H9 (cell line): ENCODE data around the gene MAN1A2. TPM values are rescaled to one million over a fixed set of nuclear protein-coding genes. Genes with fewer than 3 reads are reported as not detected.
"Not testable (repeated sequence)": the region's sequence is repeated elsewhere in the genome, so short reads cannot be mapped to it uniquely, and the experiment has no call there.

Experiments used
- DNase-seq: peaks from one replicate; pipeline ENCODE4 v3.0.0-alpha.2; 2017
- H2AFZ ChIP-seq: one replicate; pipeline ENCODE4 v1.6.1; 2013; ENCODE audit warnings: mild to moderate bottlenecking, low read length, control low read depth, moderate library complexity
- H2AK5ac ChIP-seq: 2 replicates; pipeline ENCODE4 v1.6.1; 2013; ENCODE audit warnings: low read length, control low read depth, mixed read lengths; ENCODE audit not compliant: insufficient read length
- H2BK120ac ChIP-seq: one replicate; pipeline ENCODE4 v1.6.1; 2013; ENCODE audit warnings: low read depth, mild to moderate bottlenecking, low read length, control low read depth, inconsistent platforms; ENCODE audit not compliant: poor library complexity, severe bottlenecking
- H2BK12ac ChIP-seq: 2 replicates; pipeline ENCODE4 v1.6.1; 2013; ENCODE audit warnings: low read length, control low read depth, mixed read lengths, low read depth; ENCODE audit not compliant: insufficient read length
- H2BK15ac ChIP-seq: 2 replicates; pipeline ENCODE4 v1.6.1; 2013; ENCODE audit warnings: low read depth, low read length, control low read depth
- H2BK20ac ChIP-seq: one replicate; pipeline ENCODE4 v1.6.1; 2013; ENCODE audit warnings: low read depth, mild to moderate bottlenecking, low read length, control low read depth, inconsistent platforms; ENCODE audit not compliant: poor library complexity, severe bottlenecking
- H2BK5ac ChIP-seq: 2 replicates; pipeline ENCODE4 v1.6.1; 2013; ENCODE audit warnings: low read length, control low read depth, mixed read lengths; ENCODE audit not compliant: insufficient read length
- H3K14ac ChIP-seq: 2 replicates; pipeline ENCODE4 v1.6.1; 2013; ENCODE audit warnings: low read length, control low read depth; ENCODE audit not compliant: insufficient read depth
- H3K18ac ChIP-seq: 2 replicates; pipeline ENCODE4 v1.6.1; 2013; ENCODE audit warnings: low read depth, mild to moderate bottlenecking, mixed read lengths, low read length, control low read depth; ENCODE audit not compliant: insufficient read length
- H3K23ac ChIP-seq: 2 replicates; pipeline ENCODE4 v1.6.1; 2013; ENCODE audit warnings: low read length, control low read depth, mixed read lengths, low read depth; ENCODE audit not compliant: insufficient read length
- H3K23me2 ChIP-seq: 2 replicates; pipeline ENCODE4 v1.6.1; 2013; ENCODE audit warnings: low read depth, mild to moderate bottlenecking, mixed read lengths, low read length, control low read depth; ENCODE audit not compliant: insufficient read length, poor library complexity, severe bottlenecking
- H3K27ac ChIP-seq: 2 replicates; pipeline ENCODE4 v1.5.1; 2013; ENCODE audit warnings: low read length, control low read depth, mixed read lengths, low read depth; ENCODE audit not compliant: insufficient read length
- H3K27me3 ChIP-seq: 2 replicates; pipeline ENCODE4 v1.6.1; 2013; ENCODE audit warnings: low read length, control low read depth, inconsistent platforms; ENCODE audit not compliant: insufficient read depth
- H3K4ac ChIP-seq: 2 replicates; pipeline ENCODE4 v1.6.1; 2013; ENCODE audit warnings: low read depth, mild to moderate bottlenecking, control low read depth, inconsistent platforms, low read length, moderate library complexity
- H3K4me1 ChIP-seq: 2 replicates; pipeline ENCODE4 v1.6.1; 2013; ENCODE audit warnings: low read length, control low read depth, inconsistent platforms; ENCODE audit not compliant: insufficient read depth
- H3K4me2 ChIP-seq: 2 replicates; pipeline ENCODE4 v1.6.1; 2013; ENCODE audit warnings: low read length, control low read depth, mixed read lengths; ENCODE audit not compliant: insufficient read length, insufficient read depth
- H3K56ac ChIP-seq: 2 replicates; pipeline ENCODE4 v1.6.1; 2013; ENCODE audit warnings: low read depth, mild to moderate bottlenecking, mixed read lengths, low read length, control low read depth; ENCODE audit not compliant: insufficient read length
- H3K79me1 ChIP-seq: 2 replicates; pipeline ENCODE4 v1.6.1; 2013; ENCODE audit warnings: low read depth, mild to moderate bottlenecking, moderate library complexity, low read length, control low read depth, inconsistent platforms; ENCODE audit not compliant: insufficient read depth, poor library complexity, severe bottlenecking
- H3K79me2 ChIP-seq: 2 replicates; pipeline ENCODE4 v1.6.1; 2013; ENCODE audit warnings: low read length, control low read depth, inconsistent platforms; ENCODE audit not compliant: insufficient read depth
- H3K9ac ChIP-seq: 2 replicates; pipeline ENCODE4 v1.6.1; 2013; ENCODE audit warnings: low read length, control low read depth, mixed read lengths; ENCODE audit not compliant: insufficient read length; ENCODE audit errors: extremely low read depth
- H3K9me3 ChIP-seq: one replicate; pipeline ENCODE4 v1.6.1; 2013; ENCODE audit warnings: low read depth, low read length, inconsistent platforms; ENCODE audit not compliant: control insufficient read depth
- H3T11ph ChIP-seq: one replicate; pipeline ENCODE4 v1.6.1; 2013; ENCODE audit warnings: mild to moderate bottlenecking, low read length, control low read depth, inconsistent platforms
- H4K20me1 ChIP-seq: one replicate; pipeline ENCODE4 v1.6.1; 2013; ENCODE audit not compliant: control insufficient read depth, insufficient read length, insufficient read depth
- H4K5ac ChIP-seq: 2 replicates; pipeline ENCODE4 v1.6.1; 2013; ENCODE audit warnings: low read depth, mild to moderate bottlenecking, mixed read lengths, low read length, control low read depth; ENCODE audit not compliant: insufficient read length
- H4K8ac ChIP-seq: replicated peaks from 2 replicates; pipeline ENCODE4 v1.6.1; 2013; ENCODE audit warnings: low read length, control low read depth, mixed read lengths, low read depth; ENCODE audit not compliant: insufficient read length
- H4K91ac ChIP-seq: 2 replicates; pipeline ENCODE4 v1.6.1; 2013; ENCODE audit warnings: low read depth, mild to moderate bottlenecking, moderate library complexity, mixed read lengths, low read length, control low read depth; ENCODE audit not compliant: insufficient read length
- H3K27ac Mint-ChIP-seq, 3 experiments: 2 replicates in 2 of 3; 3 replicates in 1 of 3; pipeline ENCODE4 v1.8.0; 2020 to 2021; ENCODE audit warnings: mixed read lengths in 3 of 3, mild to moderate bottlenecking in 1 of 3, moderate library complexity in 1 of 3
- H3K27me3 Mint-ChIP-seq: 2 replicates; pipeline ENCODE4 v1.8.0; 2021; ENCODE audit warnings: low read depth, mild to moderate bottlenecking, moderate library complexity, mixed read lengths
- H3K36me3 Mint-ChIP-seq, 3 experiments: 2 replicates in 2 of 3; 3 replicates in 1 of 3; pipeline ENCODE4 v1.8.0; 2020 to 2021; ENCODE audit warnings: low read depth in 3 of 3, mixed read lengths in 3 of 3; ENCODE audit not compliant: insufficient read depth in 1 of 3
- H3K4me1 Mint-ChIP-seq, 2 experiments: 2 replicates each; pipeline ENCODE4 v1.8.0; 2020; ENCODE audit warnings: mixed read lengths in 2 of 2
- H3K4me3 Mint-ChIP-seq, 2 experiments: 2 replicates in 1 of 2; 3 replicates in 1 of 2; pipeline ENCODE4 v1.8.0; 2020 to 2021; ENCODE audit warnings: mild to moderate bottlenecking in 2 of 2, mixed read lengths in 2 of 2, moderate library complexity in 1 of 2
- H3K9me3 Mint-ChIP-seq, 2 experiments: 2 replicates in 1 of 2; 3 replicates in 1 of 2; pipeline ENCODE4 v1.8.0; 2020; ENCODE audit warnings: mild to moderate bottlenecking in 2 of 2, mixed read lengths in 2 of 2, moderate library complexity in 1 of 2
- total RNA-seq: library from RNA; stranded (reverse); gene quantifications from 2 replicates; pipeline ENCODE4 v1.2.1, GENCODE V29; 2021
- TF ChIP-seq, protein P1 (sequence below): fragments of 200-600 bp; sonication (generic); conservative IDR thresholded peaks from 3 replicates; pipeline ENCODE4 v1.8.0; 2021; ENCODE audit warnings: antibody characterized with exemption, mild to moderate bottlenecking

Gene MAN1A2
- total RNA-seq, 1 experiment from 2014 or later, result 24.0 TPM

DNA sequence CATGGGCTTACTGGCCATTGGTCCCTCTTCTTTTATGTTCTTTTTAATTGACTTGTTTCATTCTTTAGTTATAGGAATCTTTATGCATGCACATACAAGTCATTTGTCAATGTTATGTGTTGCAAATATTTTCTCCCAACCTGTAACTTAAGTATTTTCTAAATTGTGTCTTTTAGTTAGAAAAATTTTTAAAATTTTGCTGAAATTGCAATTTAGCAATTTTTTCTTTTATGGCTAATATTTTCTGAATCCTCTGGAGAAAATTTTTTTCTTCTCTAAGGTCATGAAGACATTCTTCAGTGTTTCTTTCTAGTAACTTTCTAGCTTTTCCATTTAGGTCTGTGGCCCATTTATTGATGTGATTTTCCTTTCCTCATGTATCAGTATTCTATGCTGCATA, 189.7 kb downstream of the MAN1A2 start:
- Mint-ChIP-seq H3K36me3 (peaks cover 0 to 12% (median 11%) of the 10 kb centered on the region in 3 experiments; a peak in 6 of 7 replicates), H3K27me3 (no peaks in the 10 kb centered on the region), H3K9me3 (peaks cover 19 to 22% of the 10 kb centered on the region in 2 experiments), H3K4me1 (0 out of 4 replicates have a peak, but pooled peaks cover 0 to 6% of the 10 kb centered on the region in 2 experiments), H3K4me3 (no peak overlapping the region), H3K27ac (no peak overlapping the region)
- H4K20me1 ChIP-seq, result no peaks in the 10 kb centered on the region
- H3K9me3 ChIP-seq, result no peaks in the 10 kb centered on the region
- no peak overlapping the region for H4K91ac ChIP-seq
- no peak overlapping the region for H2BK12ac ChIP-seq
- no peak for DNase-seq
- H3K4me2 ChIP-seq, result no peak overlapping the region
- H2AFZ ChIP-seq, result no peak overlapping the region
- no peaks in the 10 kb centered on the region for H3K79me1 ChIP-seq
- H3K56ac ChIP-seq, result no peak overlapping the region
- H3K9ac ChIP-seq, result no peak overlapping the region
- H4K5ac ChIP-seq, result no peak overlapping the region
- no peak overlapping the region for H2AK5ac ChIP-seq
- no peak overlapping the region for H3T11ph ChIP-seq
- no peak overlapping the region for H3K27ac ChIP-seq
- no peak overlapping the region for H2BK15ac ChIP-seq
- no peak overlapping the region for H2BK5ac ChIP-seq
- H2BK20ac ChIP-seq, result no peak overlapping the region
- H3K23ac ChIP-seq, result no peak overlapping the region
- H4K8ac ChIP-seq, result no peak overlapping the region
- no peak overlapping the region for H3K18ac ChIP-seq
- H3K23me2 ChIP-seq, result no peaks in the 10 kb centered on the region
- no peaks in the 10 kb centered on the region for H3K27me3 ChIP-seq
- TF ChIP-seq, protein P1, sequence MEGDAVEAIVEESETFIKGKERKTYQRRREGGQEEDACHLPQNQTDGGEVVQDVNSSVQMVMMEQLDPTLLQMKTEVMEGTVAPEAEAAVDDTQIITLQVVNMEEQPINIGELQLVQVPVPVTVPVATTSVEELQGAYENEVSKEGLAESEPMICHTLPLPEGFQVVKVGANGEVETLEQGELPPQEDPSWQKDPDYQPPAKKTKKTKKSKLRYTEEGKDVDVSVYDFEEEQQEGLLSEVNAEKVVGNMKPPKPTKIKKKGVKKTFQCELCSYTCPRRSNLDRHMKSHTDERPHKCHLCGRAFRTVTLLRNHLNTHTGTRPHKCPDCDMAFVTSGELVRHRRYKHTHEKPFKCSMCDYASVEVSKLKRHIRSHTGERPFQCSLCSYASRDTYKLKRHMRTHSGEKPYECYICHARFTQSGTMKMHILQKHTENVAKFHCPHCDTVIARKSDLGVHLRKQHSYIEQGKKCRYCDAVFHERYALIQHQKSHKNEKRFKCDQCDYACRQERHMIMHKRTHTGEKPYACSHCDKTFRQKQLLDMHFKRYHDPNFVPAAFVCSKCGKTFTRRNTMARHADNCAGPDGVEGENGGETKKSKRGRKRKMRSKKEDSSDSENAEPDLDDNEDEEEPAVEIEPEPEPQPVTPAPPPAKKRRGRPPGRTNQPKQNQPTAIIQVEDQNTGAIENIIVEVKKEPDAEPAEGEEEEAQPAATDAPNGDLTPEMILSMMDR, result no peak
- H3K4me1 ChIP-seq, result no peaks in the 10 kb centered on the region
- H3K79me2 ChIP-seq, result no peaks in the 10 kb centered on the region
- H2BK120ac ChIP-seq, result no peak overlapping the region
- H3K14ac ChIP-seq, result no peak overlapping the region
- H3K4ac ChIP-seq, result no peak overlapping the region

DNA sequence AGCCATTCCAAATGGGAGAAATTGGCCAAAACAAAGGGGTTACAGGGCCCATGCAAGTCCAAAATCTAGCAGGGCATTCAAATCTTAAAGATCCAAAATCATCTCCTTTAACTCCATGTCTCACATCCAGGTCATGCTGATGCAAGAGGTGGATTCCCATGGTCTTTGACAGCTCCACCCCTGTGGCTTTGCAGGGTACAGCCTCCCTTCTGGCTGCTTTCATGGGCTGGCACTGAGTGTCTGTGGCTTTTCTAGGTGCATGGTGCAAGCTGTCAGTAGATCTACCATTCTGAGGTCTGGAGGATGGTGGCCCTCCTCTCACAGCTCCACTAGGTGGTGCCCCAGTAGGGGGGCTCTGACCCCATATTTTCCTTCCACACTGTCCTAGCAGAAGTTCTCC, 191.2 kb downstream of the MAN1A2 start:
- not testable (repeated sequence) for H3K9ac ChIP-seq, H3K4ac ChIP-seq, H3K23ac ChIP-seq, H3K23me2 ChIP-seq, H3K27me3 Mint-ChIP-seq, H3K4me1 Mint-ChIP-seq, H2BK20ac ChIP-seq, H2BK5ac ChIP-seq, H3K18ac ChIP-seq, DNase-seq, H2BK15ac ChIP-seq, H3K27me3 ChIP-seq, H3K4me1 ChIP-seq, H3K27ac ChIP-seq, H4K91ac ChIP-seq, H3K79me1 ChIP-seq, H3K27ac Mint-ChIP-seq, H3K4me3 Mint-ChIP-seq, H2BK12ac ChIP-seq, H2BK120ac ChIP-seq, H3K9me3 ChIP-seq, H3K79me2 ChIP-seq, H2AK5ac ChIP-seq, H3K4me2 ChIP-seq, H4K5ac ChIP-seq, H3K14ac ChIP-seq, H4K8ac ChIP-seq, H2AFZ ChIP-seq, H4K20me1 ChIP-seq, H3K56ac ChIP-seq, H3T11ph ChIP-seq
- H3K36me3 Mint-ChIP-seq, result peaks cover 0 to 12% (median 11%) of the 10 kb centered on the region in 3 experiments; a peak in 6 of 7 replicates
- peaks cover 19 to 22% of the 10 kb centered on the region in 2 experiments for H3K9me3 Mint-ChIP-seq
